NCI-H146 treated with DMSO at 0.1 percent for 48 hours (cell line): ENCODE measurements around the gene DEFB118.
"Not testable (repeated sequence)": the region's sequence is repeated elsewhere in the genome, so short reads cannot be mapped to it uniquely, and the experiment has no call there.

ENCODE experiments used
- DNase-seq: peaks from one replicate; lab custom pipeline; 2025; ENCODE audit not compliant: unreplicated experiment; lab: John Stamatoyannopoulos, UW

Gene DEFB118

GRCh38 chr20:31368301-31368700 is at the start of gene DEFB118:
Gene DEFB118 (plus strand): TSS chr20:31368601. CDS start chr20:31368651, 50 bp downstream.
- DNase-seq = no peak

DNA sequence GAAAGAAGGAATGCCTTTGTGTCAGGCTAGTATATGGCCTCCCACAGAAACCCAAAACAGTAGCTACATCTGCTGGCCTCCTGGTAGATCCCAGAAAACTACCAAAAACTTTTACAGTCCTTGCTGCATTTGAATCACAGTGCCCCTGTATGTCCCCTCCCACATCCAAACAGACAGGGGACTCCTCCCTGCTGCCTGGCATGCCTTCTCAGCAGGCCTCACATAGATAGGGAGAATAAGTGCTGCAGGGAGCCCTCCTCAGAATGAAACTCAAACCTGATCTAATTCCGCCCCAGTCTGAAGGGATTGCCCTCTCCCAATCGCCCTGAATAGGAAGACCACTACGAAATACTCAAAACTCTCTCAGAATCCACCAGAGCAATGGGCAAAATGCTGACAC is 45.9 kb upstream of the DEFB118 start:
- DNase-seq = no peak

DNA sequence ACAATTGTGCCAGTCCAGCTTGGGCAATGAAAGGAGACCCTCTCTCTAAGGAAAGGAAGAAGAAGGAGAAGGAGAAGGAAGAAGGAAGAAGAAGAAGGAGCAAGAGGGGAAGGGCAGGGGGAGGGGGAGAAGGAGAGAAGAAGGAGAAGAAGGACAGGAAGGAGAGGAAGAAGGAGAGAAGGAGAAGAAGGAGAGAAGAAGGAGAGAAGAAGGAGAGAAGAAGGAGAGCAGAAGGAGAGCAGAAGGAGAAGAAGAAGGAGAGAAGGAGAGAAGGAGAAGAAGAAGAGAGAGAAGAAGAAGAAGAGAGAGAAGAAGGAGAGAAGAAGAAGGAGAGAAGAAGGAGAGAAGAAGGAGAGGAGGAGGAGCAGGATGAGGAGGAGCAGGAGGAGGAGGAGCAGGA is 37.5 kb upstream of the DEFB118 start:
- no peak for DNase-seq

GRCh38 chr20:31341470-31341869 is 26.9 kb upstream of the DEFB118 start:
- no peak for DNase-seq

- DNase-seq = no peak
These were observed 12.4 kb upstream of the DEFB118 start for GRCh38 chr20:31355981-31356380.

DNA sequence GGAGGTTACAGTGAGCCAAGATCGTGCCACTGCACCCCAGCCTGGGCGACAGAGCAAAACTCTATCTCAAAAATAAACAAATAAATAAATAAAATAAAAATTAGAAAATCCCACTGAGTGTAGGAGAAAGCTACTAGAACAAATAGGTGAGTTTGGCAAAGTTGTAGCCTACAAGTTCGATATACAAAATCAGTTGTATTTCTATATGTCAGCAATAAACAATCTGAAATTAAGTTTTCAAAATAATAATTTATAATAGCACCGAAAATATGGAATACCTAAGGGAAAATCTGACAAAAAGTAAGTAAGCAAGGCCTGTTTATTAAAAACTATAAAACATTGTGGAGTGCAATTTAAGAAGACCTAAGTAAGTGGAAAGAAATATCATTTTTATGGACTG is 5.1 kb upstream of the DEFB118 start:
- no peak for DNase-seq

DNA sequence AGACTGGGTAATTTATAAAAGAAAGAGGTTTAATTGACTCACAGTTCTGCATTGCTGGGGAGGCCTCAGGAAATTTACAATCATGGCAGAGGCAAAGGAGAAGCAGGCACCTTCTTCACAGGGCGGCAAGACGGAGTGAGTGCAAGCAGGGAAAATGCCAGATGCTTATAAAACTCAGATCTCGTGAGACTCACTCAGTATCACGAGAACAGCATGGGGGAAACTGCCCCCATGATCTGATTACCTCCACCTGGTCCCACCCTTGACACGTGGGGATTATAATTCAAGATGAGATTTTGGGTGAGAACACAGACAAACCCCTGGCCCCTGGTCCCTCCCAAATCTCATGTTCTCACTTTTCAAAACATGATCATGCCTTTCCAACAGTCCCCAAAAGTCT is 4.1 kb upstream of the DEFB118 start:
- not testable (repeated sequence) for DNase-seq

- no peak for DNase-seq
These were observed 5.9 kb downstream of the DEFB118 start for GRCh38 chr20:31374346-31374745.

GRCh38 chr20:31390490-31390889 is 22.1 kb downstream of the DEFB118 start, which contains the start of gene DEFB119:
Gene DEFB119 (minus strand): TSS chr20:31390590. CDS start chr20:31390483, 107 bp downstream.
- DNase-seq = no peak

- no peak for DNase-seq
These were observed 24.4 kb downstream of the DEFB118 start for GRCh38 chr20:31392836-31393235.

GRCh38 chr20:31394900-31395299 is 26.5 kb downstream of the DEFB118 start:
- DNase-seq = no peak

DNA sequence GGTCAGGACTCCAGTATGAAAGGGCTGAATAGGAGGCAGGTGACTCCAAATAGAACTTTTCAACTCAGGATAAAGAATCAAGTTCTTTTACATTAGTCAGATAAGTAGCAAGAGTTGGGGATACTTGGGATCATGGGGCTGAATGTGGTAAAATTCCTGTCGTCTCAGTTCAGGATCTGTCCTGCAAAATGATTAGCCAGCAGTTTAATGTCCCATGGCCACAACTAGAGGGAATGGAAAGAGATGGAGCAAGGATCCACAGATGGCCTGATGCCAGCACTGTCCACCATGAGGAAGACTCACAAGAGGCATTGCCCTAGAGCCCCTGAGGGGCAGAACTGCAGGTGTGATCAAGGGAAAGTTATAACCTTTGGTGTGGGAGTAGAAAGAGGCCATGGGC is 35.5 kb downstream of the DEFB118 start:
- no peak for DNase-seq

GRCh38 chr20:31406115-31406514 is 37.7 kb downstream of the DEFB118 start, which contains the start of gene DEFB121:
Gene DEFB121 (minus strand): TSS chr20:31406215. CDS start chr20:31406152, 63 bp downstream.
- DNase-seq = no peak

- no peak for DNase-seq
These were observed 41.6 kb downstream of the DEFB118 start for GRCh38 chr20:31410011-31410410.

GRCh38 chr20:31414381-31414780 is 46.0 kb downstream of the DEFB118 start:
- no peak for DNase-seq

- DNase-seq = no peak
These were observed 47.3 kb downstream of the DEFB118 start for GRCh38 chr20:31415653-31416052.

DNA sequence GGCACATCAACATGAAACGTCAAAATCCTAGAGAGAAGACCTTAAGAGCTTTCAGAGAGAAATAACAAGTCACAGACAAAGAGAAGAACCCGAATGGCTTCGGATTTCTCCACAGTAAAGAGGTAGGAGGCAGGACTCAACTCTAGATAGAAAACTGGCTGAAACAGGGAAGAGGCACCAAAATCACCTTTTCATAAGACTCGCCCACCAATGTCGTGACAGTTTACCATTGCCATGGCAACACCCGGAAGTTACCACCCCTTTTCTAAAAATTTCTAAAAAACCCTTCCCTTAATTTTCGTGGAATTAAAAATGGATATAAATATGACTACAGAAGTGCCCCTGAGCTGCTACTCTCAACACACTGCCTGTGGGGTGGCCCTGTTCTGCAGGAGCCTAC is 49.9 kb downstream of the DEFB118 start:
- no peak for DNase-seq
